PC-3 (cell line): Measurements from ENCODE around the gene CACNA1S. TPM values are rescaled to one million over a fixed set of nuclear protein-coding genes. Genes with fewer than 3 reads are reported as not detected.

Experiments
- ATAC-seq: fragments of 200-7000 bp; cut with Tn5 transposase; 2 replicates; pipeline ENCODE4 v1.9.1; 2020; ENCODE audit warnings: mild to moderate bottlenecking, moderate library complexity
- BruUV-seq: library from RNA; stranded (reverse); fragments of 400-500 nt; replicated peaks from 2 replicates; lab custom pipeline; 2021; lab: Mats Ljungman, UMichigan
- CTCF ChIA-PET: fragments of 300-600 bp; sonication (Branson Sonifier 250); formaldehyde crosslinking; loops from one replicate; lab custom pipeline; 2022; ENCODE audit warnings: antibody characterized with exemption; lab: Charles Lee
- POLR2A ChIA-PET: fragments of 300-600 bp; sonication (Branson Sonifier 250); formaldehyde crosslinking; loops from one replicate; lab custom pipeline; 2022; ENCODE audit warnings: antibody characterized with exemption; ENCODE audit not compliant: unreplicated experiment; lab: Charles Lee
- DNase-seq: peaks from one replicate; pipeline ENCODE4 v3.0.0-alpha.2; 2015
- H2AFZ ChIP-seq: fragments of 300-600 bp; sonication (generic); 2 replicates; pipeline ENCODE4 v1.6.0; 2016; ENCODE audit warnings: antibody characterized with exemption, low read length
- H3F3A ChIP-seq: fragments of 300-600 bp; sonication (generic); one replicate; pipeline ENCODE4 v1.6.0; 2017; ENCODE audit warnings: antibody characterized with exemption, low read length, control low read depth, mild to moderate bottlenecking; ENCODE audit not compliant: unreplicated experiment
- H3K27ac ChIP-seq: fragments of 300-600 bp; sonication (generic); 2 replicates; pipeline ENCODE4 v1.5.1; 2016; ENCODE audit warnings: mild to moderate bottlenecking, low read length
- H3K27me3 ChIP-seq: fragments of 300-600 bp; sonication (generic); 2 replicates; pipeline ENCODE4 v1.6.1; 2016; ENCODE audit warnings: low read length, mixed read lengths
- H3K36me3 ChIP-seq: fragments of 300-600 bp; sonication (generic); 2 replicates; pipeline ENCODE4 v1.6.1; 2016; ENCODE audit warnings: low read depth, mixed run types, low read length, mixed read lengths
- H3K4me1 ChIP-seq: fragments of 300-600 bp; sonication (generic); 2 replicates; pipeline ENCODE4 v1.5.1; 2016; ENCODE audit warnings: low read length; ENCODE audit not compliant: insufficient read depth
- H3K4me2 ChIP-seq: fragments of 300-600 bp; sonication (generic); 2 replicates; pipeline ENCODE4 v1.6.0; 2016; ENCODE audit warnings: low read length
- H3K4me3 ChIP-seq: fragments of 300-600 bp; sonication (generic); 2 replicates; pipeline ENCODE4 v1.5.1; 2016; ENCODE audit warnings: mild to moderate bottlenecking, low read length, mixed read lengths
- H3K79me2 ChIP-seq: fragments of 300-600 bp; sonication (generic); 2 replicates; pipeline ENCODE4 v1.6.1; 2017; ENCODE audit warnings: low read length, mixed read lengths
- H3K9ac ChIP-seq: fragments of 300-600 bp; sonication (generic); 2 replicates; pipeline ENCODE4 v1.6.0; 2016; ENCODE audit warnings: mild to moderate bottlenecking, low read length
- H3K9me2 ChIP-seq: fragments of 300-600 bp; sonication (generic); replicated peaks from 2 replicates; pipeline ENCODE4 v1.6.1; 2016; ENCODE audit warnings: mixed run types, low read length, mixed read lengths
- H3K9me3 ChIP-seq: fragments of 300-600 bp; sonication (generic); 2 replicates; pipeline ENCODE4 v1.6.1; 2016; ENCODE audit warnings: low read length, mixed read lengths
- H4K20me1 ChIP-seq: fragments of 300-600 bp; sonication (generic); 2 replicates; pipeline ENCODE4 v1.6.1; 2016; ENCODE audit warnings: low read length, mixed read lengths
- EZH2 ChIP-seq: fragments of 300-600 bp; sonication (generic); IDR thresholded peaks from one replicate; pipeline ENCODE4 v1.6.1; 2017; ENCODE audit warnings: antibody characterized with exemption, mild to moderate bottlenecking, low read length; ENCODE audit not compliant: unreplicated experiment
- EZH2phosphoT487 ChIP-seq: fragments of 300-600 bp; sonication (generic); IDR thresholded peaks from 2 replicates; pipeline ENCODE4 v1.6.1; 2018; ENCODE audit warnings: mild to moderate bottlenecking, antibody characterized with exemption, low read length, borderline replicate concordance
- intact Hi-C: fragments of 100-400 bp; cut with micrococcal nuclease; formaldehyde crosslinking; loops from 2 replicates; pipeline ENCODE4 v1.9.0; 2023
- total RNA-seq: library from RNA; depleted of rRNA; stranded (reverse); fragments of >200 nt; gene quantifications from 2 replicates; pipeline ENCODE4 v1.2.3, GENCODE V29; 2014
- TF ChIP-seq, protein P1 (sequence below): fragments of 300-600 bp; sonication (generic); conservative IDR thresholded peaks from 2 replicates; pipeline ENCODE4 v1.5.1; 2017; ENCODE audit warnings: antibody characterized with exemption, low read depth, mild to moderate bottlenecking, low read length

CACNA1S gene
- total RNA-seq, 1 experiment from 2014 or later, result not detected

DNA sequence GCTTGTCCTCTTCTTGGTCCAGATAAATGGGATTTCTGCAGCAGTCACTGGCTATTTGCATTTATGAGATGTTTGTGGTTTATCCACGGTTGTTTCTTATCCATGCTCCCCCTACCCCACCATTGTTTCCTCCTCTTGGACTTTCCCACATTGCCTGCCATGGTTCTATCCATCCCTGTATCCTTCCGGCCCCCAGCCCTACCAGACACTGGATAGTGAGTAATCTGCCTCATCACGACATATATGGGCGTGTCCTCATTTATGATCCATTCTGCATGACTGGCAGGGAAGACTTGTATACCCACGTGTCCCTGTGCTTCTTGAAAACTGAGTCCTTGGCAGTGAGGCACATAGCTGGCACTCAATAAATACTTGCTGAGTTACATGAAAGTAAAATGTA, 40.1 kb downstream of the CACNA1S start:
- ATAC-seq, result peak; percentile 91
- POLR2A ChIA-PET, result interaction anchor here (0.6 kb wide), 3 partner anchors 31 to 189 kb away, joined by 5 to 12 read pairs (median 6); no protein-coding TSS in a partner anchor

DNA sequence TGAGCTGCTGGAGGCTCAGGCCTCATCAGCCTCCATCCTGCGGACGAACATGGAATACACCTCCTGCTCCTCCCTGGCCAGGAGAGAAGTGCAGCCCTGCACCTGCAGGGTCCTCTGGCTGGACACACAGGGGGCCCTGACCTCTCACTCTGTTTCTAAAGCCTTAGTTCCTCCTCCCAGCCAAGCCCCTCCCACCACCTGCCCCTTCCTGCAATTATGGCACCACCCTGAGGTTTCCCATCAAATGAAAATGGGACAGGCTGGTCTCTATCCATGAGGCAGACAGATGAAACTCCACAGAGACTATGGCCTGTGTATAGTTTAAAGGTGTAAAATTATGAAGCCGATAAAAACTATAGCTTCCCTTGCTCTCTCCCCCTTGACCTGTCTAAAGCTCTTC, 42.6 kb downstream of the CACNA1S start:
- no peak for TF ChIP-seq EZH2phosphoT487
- TF ChIP-seq, protein P1, sequence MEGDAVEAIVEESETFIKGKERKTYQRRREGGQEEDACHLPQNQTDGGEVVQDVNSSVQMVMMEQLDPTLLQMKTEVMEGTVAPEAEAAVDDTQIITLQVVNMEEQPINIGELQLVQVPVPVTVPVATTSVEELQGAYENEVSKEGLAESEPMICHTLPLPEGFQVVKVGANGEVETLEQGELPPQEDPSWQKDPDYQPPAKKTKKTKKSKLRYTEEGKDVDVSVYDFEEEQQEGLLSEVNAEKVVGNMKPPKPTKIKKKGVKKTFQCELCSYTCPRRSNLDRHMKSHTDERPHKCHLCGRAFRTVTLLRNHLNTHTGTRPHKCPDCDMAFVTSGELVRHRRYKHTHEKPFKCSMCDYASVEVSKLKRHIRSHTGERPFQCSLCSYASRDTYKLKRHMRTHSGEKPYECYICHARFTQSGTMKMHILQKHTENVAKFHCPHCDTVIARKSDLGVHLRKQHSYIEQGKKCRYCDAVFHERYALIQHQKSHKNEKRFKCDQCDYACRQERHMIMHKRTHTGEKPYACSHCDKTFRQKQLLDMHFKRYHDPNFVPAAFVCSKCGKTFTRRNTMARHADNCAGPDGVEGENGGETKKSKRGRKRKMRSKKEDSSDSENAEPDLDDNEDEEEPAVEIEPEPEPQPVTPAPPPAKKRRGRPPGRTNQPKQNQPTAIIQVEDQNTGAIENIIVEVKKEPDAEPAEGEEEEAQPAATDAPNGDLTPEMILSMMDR, result 0 out of 2 replicates have a peak, but pooled peaks have one; percentile 18
- no peak for TF ChIP-seq EZH2

More for the DNA sequence above, 40.1 kb downstream of the CACNA1S start:
- Histone ChIP-seq H3K9me2 (0 out of 2 replicates have a peak, but pooled peaks cover 4% of the 10 kb centered on the region), H4K20me1 (no peaks in the 10 kb centered on the region), H3K9ac (no peak overlapping the region), H3K4me3 (no peak overlapping the region), H3K4me1 (peaks cover 9% of the 10 kb centered on the region), H2AFZ (no peak overlapping the region), H3K9me3 (no peaks in the 10 kb centered on the region), H3K36me3 (no peaks in the 10 kb centered on the region), H3K27me3 (peaks cover 45% of the 10 kb centered on the region), H3K79me2 (no peaks in the 10 kb centered on the region), H3F3A (no peaks in the 10 kb centered on the region), H3K4me2 (no peak overlapping the region), H3K27ac (no peak overlapping the region)
- DNase-seq, result peak; percentile 97
- no TSS peak for BruUV-seq
- no peak for TF ChIP-seq EZH2
- TF ChIP-seq, protein P1, result no peak
- intact Hi-C loops, result no loop called here
- CTCF ChIA-PET, result interaction anchor here (1.5 kb wide), 1 partner anchor 47 kb away, joined by 5 read pairs; no protein-coding TSS in a partner anchor

DNA sequence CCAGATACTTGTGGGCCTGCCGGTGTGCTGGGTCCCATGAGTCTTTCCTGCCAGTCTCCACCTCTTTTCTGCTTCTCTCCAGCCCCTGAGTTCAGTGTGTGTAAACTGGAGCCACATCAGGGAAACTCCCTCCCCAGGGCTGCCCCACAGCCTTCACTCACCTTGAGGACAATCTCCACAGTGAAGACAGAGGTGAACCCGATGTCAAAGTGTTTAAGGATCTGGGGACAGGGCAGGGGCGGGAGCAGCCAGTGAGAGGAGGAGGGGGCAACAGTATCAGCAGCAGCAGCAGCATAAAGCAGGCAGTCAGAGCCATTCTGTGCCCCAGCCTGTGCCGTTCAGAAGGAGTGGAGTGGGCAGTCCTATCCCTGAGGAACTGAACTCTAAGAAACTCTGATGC, 43.2 kb downstream of the CACNA1S start:
- Histone ChIP-seq H3K27ac (no peak overlapping the region), H3K4me3 (no peak overlapping the region), H3K27me3 (peaks cover 68% of the 10 kb centered on the region), H3K9me3 (no peaks in the 10 kb centered on the region), H4K20me1 (no peaks in the 10 kb centered on the region), H3K9ac (no peak overlapping the region), H3K4me1 (peaks cover 9% of the 10 kb centered on the region), H3K9me2 (0 out of 2 replicates have a peak, but pooled peaks cover 4% of the 10 kb centered on the region), H3K36me3 (no peaks in the 10 kb centered on the region), H3K79me2 (no peaks in the 10 kb centered on the region), H2AFZ (no peak overlapping the region), H3F3A (no peaks in the 10 kb centered on the region), H3K4me2 (no peak overlapping the region)
- POLR2A ChIA-PET, result no interaction called here
- TF ChIP-seq, protein P1, result no peak
- TF ChIP-seq EZH2 (no peak), EZH2phosphoT487 (no peak)
- DNase-seq (no peak), ATAC-seq (no peak)
- CTCF ChIA-PET, result no interaction called here
- intact Hi-C loops, result no loop called here
- no TSS peak for BruUV-seq

More for the DNA sequence above, 42.6 kb downstream of the CACNA1S start:
- H3K9me2 ChIP-seq, result 0 out of 2 replicates have a peak, but pooled peaks cover 4% of the 10 kb centered on the region
- no peak overlapping the region for H2AFZ ChIP-seq
- H3K79me2 ChIP-seq, result no peaks in the 10 kb centered on the region
- H3K27ac ChIP-seq, result no peak overlapping the region
- intact Hi-C loops, result no loop called here
- ChIA-PET POLR2A (no interaction called here), CTCF (no interaction called here)
- H3K36me3 ChIP-seq, result no peaks in the 10 kb centered on the region
- no peak overlapping the region for H3K9ac ChIP-seq
- no peak for DNase-seq
- no peak for ATAC-seq
- H3K4me2 ChIP-seq, result no peak overlapping the region
- H3K27me3 ChIP-seq, result peaks cover 62% of the 10 kb centered on the region
- no peaks in the 10 kb centered on the region for H3F3A ChIP-seq
- no peaks in the 10 kb centered on the region for H3K9me3 ChIP-seq
- no peaks in the 10 kb centered on the region for H4K20me1 ChIP-seq
- no peak overlapping the region for H3K4me3 ChIP-seq
- no TSS peak for BruUV-seq
- H3K4me1 ChIP-seq, result peaks cover 9% of the 10 kb centered on the region
